SH-SY5Y (cell line): ENCODE results near the gene FST.

ENCODE experiments used
- GATA2 ChIP-seq: IDR thresholded peaks from 2 replicates; pipeline ENCODE4 v1.6.1; 2011; ENCODE audit warnings: mild to moderate bottlenecking, low read depth, low read length
- GATA3 ChIP-seq: IDR thresholded peaks from 2 replicates; pipeline ENCODE4 v1.6.1; 2011; ENCODE audit warnings: low read depth, mild to moderate bottlenecking, low read length, moderate library complexity

The FST gene

GRCh38 chr5:53480416-53481158 lies at the start of gene FST:
TSS of gene FST (plus strand) at chr5:53480629. CDS start at chr5:53480792, 163 bp downstream.
- TF ChIP-seq GATA3, result no peak
- no peak for TF ChIP-seq GATA2

GRCh38 chr5:53431665-53432064 lies 48.8 kb upstream of the FST start:
- TF ChIP-seq GATA2 (no peak), GATA3 (no peak)

DNA sequence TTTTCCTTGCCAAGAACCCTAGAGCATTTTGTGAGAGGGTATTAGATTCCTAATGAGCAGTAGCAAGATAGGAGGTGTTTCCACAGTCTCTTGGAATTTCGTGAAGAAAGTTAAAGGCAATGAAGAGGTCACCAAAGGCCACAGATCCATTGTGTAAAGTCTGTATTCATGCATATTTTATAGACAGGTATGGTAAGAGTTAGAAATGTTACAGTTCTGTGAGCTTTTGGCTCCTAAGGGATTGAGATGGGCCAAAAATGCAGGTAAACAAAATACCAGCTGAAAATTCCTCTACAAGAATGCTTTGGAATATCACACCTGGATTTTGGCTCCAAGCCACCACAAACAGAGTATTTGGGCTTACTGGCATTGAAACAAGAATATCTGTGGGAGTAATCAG lies 47.4 kb upstream of the FST start:
- no peak for TF ChIP-seq GATA3
- no peak for TF ChIP-seq GATA2

GRCh38 chr5:53434541-53434940 lies 45.9 kb upstream of the FST start:
- TF ChIP-seq GATA3 (no peak), GATA2 (no peak)

- TF ChIP-seq GATA2 (no peak), GATA3 (no peak)
Observed at GRCh38 chr5:53436480-53437191, 43.8 kb upstream of the FST start.

DNA sequence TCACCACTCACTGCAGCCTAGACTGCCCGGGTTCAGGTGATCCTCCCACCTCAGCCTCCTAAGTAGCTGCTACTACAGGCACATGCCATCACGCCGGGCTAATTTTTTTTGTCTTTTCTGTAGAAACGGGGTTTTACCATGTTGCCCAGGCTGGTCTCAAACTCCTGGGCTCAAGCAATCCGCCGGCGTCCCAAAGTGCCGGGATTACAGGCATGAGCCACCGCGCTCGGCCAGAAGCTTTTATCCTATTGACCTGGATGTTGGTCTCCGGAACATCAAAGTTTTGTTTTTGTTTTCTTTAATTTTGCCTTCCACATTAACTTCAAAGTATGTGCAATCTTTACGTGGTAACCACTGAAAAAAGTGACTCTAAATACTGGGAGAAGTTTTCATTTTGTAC lies 42.4 kb upstream of the FST start:
- no peak for TF ChIP-seq GATA3
- TF ChIP-seq GATA2, result no peak

- no peak for TF ChIP-seq GATA2
- no peak for TF ChIP-seq GATA3
Observed at GRCh38 chr5:53438486-53439472, 41.6 kb upstream of the FST start.

GRCh38 chr5:53442961-53443360 lies 37.5 kb upstream of the FST start:
- TF ChIP-seq GATA3 (no peak), GATA2 (no peak)

DNA sequence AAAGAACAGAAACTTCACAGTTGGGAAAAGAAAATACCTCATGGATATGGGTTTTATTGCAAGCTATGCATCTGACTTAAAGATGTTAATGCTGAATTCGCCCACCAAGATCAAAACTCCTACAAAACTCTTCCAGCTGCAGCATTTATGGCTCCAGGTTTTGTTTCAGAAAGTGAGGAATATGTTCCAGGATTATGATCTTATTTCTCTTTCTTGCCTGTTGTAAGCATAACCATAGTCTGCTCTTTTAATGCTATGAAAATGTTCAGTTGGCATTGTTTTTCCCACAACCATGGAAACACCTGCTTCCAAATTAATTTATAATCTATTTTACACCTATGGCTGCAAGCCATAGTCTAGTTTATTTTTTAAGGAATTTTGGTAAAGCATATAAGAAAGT lies 34.9 kb upstream of the FST start:
- TF ChIP-seq GATA2 (no peak), GATA3 (no peak)

DNA sequence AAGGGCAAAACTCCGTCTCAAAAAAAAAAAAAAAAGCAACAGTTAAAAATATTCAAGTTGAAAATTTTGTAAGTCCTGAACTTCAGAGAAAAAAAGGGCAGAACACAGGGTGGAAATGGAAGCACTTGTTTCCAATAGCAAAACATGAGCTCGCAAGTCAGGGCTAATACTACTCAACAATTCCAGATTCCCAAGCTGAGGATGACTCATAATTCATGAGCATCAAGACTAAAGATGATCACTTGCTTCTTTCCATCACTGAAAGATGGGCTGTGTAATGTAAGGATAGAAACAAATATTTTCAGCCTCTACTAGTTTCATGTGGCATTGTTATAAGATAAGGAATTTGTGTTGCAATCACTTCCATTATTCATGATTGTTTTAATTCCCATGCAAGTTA lies 33.5 kb upstream of the FST start:
- no peak for TF ChIP-seq GATA2
- TF ChIP-seq GATA3, result no peak

- no peak for TF ChIP-seq GATA3
- TF ChIP-seq GATA2, result no peak
Observed at GRCh38 chr5:53448851-53449250, 31.6 kb upstream of the FST start.

- TF ChIP-seq GATA2, result no peak
- no peak for TF ChIP-seq GATA3
Observed at GRCh38 chr5:53453898-53454718, 26.3 kb upstream of the FST start.

DNA sequence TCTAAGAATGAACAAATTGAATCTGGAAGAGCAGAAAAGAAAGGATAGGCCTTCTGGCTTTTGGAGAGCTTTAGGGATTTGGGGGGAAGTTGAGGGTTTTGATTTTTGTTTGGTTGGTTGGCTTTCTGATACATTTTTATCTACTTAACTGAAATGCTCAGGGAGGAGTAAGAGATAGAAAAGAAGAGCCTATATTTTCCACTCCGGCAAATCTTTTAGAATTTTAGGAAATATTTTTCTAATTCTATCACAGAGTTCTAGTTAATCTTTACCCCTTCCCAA lies 25.8 kb upstream of the FST start:
- no peak for TF ChIP-seq GATA3

DNA sequence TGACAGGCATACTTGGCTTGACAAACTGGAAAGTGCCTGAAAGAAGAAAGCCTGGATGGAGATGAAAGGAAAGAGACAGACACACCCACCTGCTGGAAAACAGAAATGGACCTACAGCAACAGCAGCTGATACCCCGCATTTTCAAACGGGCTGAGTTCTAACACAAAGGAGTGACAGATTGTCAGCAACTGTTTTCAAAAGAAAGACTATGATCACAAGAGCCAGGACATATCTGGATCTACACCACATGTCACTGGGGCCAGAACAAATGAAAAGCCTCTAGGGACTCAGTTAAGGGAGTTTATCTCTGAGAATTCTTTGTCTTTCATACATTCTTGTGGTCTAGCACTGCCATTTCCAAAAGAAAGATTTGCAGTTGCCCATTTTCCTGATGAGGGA lies 24.1 kb upstream of the FST start:
- no peak for TF ChIP-seq GATA2
